ENCODE measurements around the gene C1orf167.

Gene C1orf167

DNA sequence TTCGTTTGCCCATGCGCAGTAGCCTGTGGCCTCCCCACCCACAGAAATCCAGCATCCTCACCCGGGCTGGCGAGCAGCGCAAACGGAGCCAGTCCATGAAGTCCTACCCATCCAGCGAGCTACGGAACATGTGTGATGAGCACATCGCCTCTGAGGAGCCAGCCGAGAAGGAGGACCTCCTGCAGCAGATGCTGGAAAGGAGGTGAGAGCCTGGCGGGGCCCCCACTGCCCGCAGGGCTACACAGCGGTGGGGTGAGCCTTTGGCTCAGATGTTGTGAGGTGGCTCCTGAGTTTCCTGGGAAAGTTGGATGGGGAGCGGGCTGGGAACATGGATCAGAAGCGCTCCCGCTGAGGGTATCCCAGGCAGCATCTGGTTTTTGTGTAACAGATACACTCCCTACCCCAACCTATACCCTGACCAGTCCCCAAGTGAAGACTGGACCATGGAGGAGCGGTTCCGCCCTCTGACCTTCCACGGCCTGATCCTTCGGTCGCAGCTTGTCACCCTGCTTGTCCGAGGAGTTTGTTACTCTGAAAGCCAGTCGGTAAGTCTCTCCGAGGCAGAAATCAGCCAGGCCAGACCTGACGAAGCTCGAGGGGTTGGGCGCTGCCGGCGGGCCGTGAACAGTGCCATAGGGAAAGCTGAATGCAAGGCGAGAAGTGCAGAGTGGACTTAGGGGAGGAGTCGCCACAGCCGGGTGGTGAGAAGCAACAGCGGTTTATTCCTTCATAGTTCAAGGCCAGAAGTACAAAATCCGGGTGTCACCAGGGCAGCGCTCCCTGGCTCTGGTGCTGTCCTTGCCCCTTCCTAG lies 75.2 kb downstream of the C1orf167 start:
- no peak for DNase-seq (ENCODE audit: low read depth)

DNA sequence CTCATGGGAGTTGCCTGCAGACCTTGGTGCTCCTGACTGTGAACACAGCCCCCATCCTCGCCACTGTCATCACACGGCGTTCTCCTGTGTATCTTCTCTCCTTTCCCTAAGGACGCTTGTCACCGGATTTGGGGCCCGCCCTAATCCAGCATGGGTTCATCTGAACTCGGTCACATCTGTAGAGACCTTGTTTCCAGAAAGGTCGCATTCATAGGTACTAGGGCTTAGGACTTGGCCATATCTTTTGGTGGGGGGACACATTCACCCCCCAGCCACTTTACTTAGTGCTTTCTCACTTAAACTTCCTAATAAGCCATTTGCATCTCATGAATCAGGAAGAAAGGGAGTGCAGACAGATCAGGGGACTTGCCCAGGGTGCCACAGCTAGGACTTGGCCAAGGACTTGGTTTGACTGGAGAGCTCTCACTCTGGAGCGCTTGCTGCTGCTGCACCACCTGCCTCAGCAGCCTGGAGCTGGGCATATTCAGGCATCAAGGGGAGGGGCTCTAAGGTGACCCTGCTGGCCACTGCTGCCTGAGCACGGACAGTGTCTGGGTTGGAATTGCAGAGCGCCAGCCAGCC lies 75.9 kb downstream of the C1orf167 start:
- no peak for DNase-seq (ENCODE audit: low read depth)

DNA sequence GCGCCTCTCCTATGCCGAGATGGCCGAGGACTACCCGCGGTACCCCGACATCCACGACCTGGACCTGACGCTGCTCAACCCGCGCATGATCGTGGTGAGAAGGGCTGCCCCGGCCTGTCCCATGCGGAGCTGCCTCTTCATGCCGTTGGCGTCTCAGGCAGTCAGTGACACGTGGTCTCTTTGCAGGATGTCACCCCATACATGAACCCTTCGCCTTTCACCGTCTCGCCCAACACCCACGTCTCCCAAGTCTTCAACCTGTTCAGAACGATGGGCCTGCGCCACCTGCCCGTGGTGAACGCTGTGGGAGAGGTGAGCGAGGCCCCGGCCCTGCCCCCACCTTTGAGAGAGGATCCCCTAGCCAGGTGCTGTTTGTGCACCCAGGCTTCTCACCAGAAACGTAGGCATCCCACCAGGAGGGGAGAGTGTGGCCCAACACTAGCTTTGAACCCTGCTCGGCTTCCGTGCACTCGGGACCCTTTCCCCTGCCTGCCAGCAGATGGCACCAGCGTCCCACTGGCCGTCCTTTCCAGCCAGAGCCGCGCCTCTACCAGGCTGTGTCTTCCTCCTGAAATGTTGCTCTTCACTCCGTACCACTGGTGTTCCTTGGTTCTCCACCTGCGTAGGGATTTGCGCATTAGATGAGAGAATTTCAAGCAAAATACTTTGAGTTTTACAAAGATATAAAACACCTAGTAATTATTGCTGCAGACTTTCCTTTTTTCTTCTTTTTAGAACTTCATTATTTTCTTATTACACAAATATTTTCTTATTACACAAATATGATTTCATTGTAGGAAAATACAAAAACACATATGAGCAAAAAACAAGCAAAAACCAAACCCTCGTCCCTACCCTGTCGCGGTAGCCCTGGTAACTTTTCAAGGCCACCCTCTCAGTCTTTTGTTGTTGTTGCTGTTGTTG lies 76.6 kb downstream of the C1orf167 start:
- peak; percentile 51 for DNase-seq (ENCODE audit: low read depth)
